NCI-H526 treated with DMSO at 0.1 percent for 48 hours (cell line): Measurements from ENCODE around the gene RHOD.

Experiments used
- DNase-seq: peaks from one replicate; lab custom pipeline; 2025; lab: John Stamatoyannopoulos, UW

RHOD gene, protein sequence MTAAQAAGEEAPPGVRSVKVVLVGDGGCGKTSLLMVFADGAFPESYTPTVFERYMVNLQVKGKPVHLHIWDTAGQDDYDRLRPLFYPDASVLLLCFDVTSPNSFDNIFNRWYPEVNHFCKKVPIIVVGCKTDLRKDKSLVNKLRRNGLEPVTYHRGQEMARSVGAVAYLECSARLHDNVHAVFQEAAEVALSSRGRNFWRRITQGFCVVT

DNA sequence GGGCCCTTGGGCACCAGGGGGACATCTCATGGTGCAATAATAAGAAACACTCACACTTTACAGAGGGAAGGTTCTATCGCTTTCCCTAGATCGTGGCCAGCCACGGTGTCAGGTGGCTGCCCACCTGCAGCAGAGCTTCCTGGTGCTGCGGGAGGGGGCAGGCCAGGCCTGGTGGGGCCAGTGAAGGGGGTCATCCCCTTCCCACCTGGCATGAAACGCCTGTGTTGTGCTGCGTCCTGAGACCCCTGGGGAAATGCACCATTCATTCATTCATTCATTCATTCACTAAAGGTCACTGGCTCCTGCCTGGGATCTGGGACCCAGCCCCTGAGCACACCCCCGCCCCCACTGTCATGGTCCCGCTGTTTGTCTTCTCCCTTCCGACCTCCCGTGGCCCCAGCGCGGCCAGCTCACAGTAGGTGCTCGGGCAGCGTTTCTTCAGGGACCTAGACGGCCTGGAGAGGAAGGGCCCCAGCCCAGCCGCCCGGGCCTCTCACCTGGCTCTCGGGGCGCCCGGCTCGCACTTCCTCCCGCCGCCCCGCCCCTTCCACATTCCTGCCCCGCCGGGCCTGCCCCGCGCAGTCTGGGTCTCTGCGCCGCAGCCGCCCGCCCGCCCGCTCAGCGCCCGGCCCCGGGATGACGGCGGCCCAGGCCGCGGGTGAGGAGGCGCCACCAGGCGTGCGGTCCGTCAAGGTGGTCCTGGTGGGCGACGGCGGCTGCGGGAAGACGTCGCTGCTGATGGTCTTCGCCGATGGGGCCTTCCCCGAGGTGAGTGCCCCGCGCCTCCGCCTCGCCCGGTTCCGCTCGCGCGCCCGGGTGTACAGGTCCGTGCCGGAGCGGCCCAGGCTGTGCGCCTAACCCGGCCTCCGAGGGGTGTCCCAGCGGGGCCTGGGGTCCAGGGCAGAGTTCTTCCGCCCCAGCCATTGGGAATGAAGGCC is at the start of gene RHOD:
TSS of gene RHOD (plus strand) at position 581 of the 938 bp plus-strand sequence. CDS start at position 637, 56 bp downstream.
- peak; percentile 11 for DNase-seq

DNA sequence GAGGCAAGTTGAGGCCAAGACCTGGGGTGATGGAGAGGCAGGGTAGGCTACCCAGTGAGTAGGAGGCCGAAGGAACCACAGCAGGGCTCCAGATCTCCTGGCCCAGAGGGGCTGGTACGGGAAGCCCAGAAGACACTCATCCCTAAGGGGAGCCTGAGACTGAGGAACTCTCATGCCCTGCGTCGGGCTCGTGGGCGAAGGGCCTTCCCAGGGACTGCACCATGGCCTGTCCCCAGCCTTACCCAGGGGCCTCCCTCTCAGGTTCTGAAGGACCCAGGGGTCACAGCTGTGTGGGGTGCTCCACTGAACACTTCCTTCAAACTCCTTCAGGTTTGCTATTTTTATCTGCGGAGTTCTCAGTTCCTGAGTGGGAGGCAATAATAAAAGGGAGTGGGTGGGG is 49.5 kb upstream of the RHOD start:
- no peak for DNase-seq

DNA sequence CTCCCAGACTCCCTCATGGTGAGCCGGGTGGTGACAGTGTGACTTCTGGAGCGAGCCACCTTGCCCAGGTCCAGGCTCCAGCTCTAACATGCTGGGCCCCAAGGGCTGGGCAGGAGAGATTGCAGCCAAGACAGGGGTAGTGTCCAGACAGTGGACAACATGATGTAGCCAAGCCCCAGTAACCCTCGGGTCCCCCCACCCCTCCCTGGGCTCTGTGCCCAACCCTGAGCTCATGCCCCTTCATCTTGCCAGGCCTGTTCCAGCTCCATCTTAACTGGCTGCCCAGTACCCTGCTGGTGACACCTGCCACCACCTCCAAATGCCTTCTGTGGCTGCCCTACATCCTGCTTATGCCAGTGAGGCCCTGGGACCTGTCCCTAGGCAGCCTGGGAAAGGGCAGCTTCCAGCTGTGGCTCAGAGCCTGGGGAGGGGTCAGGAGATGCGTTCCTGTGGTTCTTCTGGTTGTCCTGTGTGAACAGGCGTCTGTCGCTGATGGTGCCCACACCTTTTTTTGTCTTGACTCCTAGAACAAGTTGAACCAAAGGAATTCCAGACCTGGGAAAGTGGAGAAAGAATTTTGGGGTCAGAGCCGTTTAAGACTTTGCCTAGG is 46.2 kb upstream of the RHOD start:
- DNase-seq, result no peak

DNA sequence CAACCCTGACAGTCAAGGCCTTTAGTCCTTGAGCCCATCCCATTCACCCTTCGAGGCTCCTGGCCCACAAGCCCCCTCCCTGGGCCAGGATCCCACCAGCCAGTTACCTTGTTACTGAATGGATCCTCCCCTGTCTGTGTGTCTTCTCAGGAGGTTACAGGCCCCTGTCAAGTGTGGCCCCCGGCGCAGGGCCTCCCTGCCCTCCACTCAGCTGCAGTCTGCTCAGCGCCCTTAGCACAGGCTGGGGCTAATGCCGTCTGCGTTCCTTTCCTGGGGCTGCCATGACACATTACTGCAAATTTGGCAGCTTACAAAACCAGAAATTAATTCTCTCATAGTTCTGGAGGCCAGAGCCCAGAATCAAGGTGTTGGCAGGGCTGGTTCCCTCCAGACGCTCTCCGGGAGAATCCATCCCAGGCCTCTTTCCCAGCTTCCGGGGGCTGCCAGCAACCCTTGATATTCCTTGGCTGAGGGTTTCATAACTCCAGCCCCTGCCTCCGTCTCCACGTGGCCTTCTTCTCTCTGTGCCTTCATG is 43.1 kb upstream of the RHOD start:
- no peak for DNase-seq

DNA sequence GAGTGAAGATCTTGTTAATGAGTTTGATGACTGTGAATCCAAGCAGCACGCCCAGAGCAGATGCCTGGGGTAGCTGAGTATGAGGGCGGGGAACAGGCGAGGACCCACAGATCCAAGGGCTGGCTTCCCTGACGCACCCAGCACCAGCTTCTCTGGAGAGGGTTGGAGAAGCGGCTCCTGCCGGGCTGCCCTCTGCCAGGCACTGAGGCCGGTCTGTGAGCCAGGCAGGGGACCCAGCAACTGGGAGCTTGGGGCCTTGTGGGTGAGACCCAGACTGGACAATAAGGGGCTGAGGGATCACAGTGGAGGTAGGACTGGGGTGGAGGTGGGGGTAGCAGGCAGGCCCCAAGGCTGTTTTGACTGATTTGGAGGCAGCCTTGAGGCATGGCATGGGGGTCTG is 42.3 kb upstream of the RHOD start:
- no peak for DNase-seq

DNA sequence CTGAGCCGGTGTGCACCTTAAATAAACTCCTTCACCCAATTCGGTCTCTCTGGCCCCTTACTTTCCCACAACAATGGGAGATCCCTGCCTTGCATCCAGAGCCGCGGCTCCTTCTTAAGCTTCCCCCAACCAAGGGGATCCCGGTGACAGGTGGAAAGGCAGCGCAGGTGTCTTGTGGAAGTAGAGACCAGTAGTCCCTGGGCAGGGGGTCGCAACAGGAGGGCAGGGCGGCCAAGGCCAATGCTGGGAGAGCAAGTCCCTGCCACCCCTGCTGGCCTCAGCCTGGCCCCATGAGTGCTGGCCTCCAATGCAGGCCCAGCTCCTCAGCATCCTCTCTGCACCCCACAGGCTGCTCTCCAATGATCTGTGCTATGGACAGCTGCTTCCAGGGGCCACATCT is 41.6 kb upstream of the RHOD start:
- no peak for DNase-seq

DNA sequence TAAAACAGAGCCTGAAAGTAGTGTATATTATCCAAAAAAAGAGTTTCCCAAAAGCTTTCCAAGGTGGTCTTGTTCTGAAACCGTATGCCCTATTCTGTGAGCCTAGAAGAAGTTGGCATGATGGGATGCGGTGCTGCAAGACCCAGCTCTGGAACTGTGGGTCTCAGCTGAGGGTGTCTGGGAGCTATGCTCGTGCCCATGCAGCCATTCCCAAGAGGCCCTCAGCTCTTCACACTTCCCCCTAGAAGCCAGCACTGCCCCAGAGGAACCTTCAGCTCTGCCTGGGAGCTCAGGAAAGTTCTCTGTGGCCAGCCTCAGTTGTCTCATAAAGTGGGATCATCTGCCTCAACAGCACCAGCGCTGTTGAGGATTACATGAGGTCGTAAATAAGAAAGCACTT is 40.1 kb upstream of the RHOD start:
- DNase-seq, result no peak

DNA sequence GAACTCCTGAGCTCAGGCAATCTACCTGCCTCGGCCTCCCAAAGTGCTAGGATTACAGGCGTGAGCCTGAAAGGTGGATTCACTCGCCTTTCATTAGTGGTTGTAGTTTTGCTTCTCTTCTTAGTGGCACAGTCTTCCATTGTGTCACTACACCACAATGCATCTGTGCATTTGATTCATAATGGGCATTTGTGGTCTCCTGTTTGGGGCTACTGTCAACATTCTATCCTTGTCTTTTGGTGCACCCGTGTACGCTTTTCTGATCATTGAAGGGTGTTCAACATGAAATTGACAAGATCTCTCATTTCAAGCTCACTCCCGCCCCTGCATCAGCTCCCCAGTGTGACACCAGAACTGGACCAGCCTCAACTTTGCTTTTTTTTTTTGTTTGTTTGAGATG is 35.7 kb upstream of the RHOD start:
- DNase-seq, result no peak

DNA sequence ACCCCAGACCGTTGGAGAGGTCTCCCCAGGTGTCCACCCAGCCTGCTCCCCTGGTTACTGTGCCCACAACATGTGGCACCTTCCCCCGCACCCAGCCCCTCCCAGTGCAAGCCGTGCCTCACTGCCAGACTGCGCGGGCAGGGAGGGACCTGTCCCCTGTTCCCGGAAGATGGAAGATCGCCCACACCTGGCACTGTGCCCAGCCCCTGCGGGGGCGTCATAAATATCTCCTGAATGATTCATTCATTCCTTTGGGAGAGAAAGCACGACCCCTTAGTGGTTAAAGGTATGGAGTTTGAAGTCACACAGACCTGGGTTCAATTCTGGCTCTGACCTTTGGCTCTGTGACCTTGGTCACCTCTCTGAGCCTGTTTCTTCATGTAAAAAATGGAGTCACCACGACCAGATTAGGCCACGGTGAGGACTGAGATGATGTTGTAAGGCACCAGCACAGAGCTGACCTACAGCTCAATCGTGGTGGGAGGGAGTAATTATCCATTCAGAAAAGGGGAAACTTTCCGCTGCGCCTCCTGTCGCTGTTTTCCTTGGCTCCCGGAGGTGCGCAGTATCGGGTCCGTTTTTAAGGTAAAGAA is 34.2 kb upstream of the RHOD start:
- DNase-seq, result no peak

DNA sequence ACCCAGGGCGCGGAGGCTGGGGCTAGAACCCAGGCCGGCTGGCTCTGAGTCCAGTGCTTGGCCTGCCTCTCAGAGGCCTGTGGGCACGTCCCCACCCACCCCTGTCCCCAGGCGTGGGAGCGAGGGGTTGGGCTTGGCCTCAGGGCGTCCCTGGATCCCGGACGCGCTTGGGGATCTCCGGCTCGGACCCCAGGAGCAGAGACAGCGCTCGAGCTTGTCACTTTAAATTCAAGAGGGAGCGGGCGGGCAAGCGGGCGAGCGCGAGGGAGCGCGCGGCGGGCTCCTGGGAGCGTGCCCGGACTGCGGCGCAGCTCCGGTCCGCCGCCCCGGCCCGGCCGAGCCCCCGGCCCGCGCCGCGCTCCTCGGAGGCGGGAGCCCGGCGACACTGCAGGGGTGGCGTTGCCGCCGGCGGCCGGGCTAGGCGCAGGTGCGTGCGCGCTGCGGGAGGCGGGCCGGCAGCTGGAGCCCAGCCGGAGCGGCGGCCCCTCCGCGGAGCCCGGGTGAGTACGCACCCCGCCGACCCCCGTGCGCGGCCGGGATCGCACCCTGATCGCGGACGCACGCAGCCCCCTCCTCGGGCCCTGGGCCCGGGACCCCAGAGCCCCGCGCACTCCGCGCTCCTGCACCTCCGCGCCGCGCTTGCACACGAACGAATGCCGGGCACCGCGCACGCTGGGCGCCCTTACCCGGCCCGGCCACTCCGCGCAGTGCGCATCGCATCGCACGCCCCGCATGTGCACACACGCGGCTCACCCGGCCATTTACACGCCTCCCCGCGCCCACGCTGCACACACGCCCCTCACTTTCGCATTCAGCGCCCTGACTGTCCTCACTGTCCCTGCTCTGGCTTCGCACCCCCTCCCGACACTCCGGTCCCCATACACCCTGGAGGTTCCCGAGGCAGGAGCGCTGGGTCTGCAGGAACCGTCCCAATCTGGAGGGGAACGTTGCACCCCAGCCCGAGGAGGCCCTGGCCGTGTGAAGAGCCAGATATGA is 33.4 kb upstream of the RHOD start, which contains the start of gene SYT12:
TSS of gene SYT12 (plus strand) at position 174 of the 996 bp plus-strand sequence. CDS start 7,011 bp downstream, outside the sequence.
- no peak for DNase-seq

DNA sequence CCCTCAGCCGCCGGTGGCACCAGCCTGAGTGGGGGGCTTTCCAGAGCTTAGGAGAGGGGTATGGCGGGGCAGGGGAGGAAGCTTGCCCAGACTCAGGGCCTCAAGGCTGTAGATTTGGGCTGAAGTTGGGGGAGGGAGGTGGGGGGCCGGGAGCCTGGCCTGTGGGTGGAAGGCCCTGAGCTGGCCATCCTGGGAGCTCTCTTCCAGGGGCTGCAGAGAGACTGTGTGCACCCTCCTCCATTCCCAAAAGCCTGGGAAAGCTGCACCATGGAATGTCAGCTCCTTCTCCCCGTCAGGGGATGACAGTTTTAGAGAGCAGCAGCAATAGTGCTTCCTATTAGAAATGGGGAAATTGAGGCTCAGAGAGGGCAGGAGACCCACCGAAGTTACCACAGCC is 32.7 kb upstream of the RHOD start:
- no peak for DNase-seq

DNA sequence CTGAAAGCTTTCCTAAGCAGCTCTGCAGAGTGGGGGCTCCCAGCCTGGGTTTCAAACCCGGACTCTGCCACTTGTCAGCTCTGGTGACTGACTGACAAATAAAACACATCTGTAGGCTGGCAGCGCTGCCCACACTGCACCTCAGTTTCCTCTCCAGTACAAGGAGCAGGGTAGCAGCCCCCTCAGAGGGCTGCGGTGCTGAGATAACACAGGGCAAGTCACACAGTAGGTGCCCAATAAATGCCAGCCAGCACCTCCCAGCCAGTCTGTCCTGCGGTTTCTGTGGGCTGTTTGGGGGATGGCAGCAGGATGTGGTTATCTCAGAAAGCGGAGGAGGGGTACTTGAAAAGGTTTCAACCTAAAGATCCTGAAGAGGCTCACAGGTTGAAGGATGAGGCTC is 32.2 kb upstream of the RHOD start:
- no peak for DNase-seq

DNA sequence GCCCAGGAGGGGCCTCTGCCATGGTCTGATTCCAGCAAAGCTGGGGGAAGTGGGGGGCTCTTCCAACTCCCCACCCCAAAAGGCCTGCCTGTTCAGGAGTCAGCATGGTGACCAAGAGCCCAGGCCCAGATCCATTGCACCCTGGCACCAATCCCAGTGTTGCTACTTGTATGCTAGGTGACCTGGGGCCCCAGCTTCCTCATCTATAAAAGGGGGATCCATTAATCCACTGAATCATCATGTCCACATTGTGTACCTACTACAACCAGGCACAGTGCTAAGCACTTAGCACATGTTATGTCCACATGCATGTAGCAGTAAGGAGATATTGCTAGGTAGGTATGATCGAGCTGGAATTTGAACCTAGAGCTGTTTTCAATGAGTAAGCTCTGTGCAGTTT is 31.7 kb upstream of the RHOD start:
- DNase-seq, result no peak

DNA sequence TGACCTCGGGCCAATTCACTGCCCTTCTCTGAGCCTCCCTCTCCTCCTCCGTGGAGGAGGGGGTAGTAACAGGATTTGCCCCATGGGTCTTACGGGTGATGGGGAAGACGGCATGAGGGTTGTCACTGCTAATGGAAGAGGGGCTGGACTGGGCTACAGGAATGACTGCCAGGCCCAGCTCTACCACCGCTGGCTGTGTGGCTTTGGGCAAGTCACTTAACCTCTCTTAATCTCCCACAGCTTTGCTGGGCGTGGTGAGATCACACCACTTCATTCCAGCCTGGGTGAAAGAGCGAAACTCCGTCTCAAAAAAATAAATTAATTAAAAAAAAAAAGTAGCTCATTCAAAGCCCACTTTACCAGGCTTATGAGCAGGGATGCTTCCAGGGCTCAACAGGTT is 30.9 kb upstream of the RHOD start:
- DNase-seq, result no peak

DNA sequence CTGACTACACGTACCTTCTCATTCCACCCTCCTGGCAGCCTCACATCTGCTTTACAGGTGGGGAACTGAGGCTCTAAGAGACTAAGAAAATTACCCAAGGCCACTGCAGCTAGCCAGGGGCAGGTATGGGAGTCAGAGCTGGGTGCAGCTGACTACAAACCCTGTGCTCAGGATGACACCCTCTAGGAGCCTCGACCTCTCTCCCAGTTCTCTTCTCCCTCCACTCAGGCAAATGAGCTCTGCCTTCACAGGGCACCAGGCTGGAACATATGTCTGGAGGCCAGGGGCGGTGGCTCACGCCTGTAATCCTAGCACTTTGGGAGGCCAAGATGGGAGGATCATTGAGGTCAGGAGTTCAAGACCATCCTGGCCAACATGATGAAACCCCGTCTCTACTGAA is 29.7 kb upstream of the RHOD start:
- no peak for DNase-seq

DNA sequence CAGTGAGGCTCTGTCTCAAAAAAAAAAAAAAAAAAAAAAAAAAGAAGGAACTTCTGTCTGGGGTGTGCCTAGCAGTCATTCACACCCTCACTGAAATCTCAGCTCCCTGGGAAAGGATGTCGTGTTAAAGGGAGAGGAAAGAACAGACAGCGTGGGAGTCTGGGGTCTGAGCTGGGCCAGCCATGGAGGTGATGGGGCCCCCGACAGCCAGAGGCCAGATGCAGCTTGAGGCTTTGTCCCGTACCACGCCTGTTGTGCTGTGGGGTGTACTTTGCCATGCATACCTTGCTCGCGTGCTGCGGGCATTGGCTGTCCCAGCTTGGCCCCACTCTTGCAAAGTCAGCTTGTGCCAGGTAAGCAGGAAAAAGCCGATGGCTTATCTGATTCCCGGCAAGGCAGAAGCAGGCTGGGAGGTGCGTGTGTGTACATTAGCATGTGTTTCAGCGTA is 29.1 kb upstream of the RHOD start:
- DNase-seq, result peak; percentile 85

DNA sequence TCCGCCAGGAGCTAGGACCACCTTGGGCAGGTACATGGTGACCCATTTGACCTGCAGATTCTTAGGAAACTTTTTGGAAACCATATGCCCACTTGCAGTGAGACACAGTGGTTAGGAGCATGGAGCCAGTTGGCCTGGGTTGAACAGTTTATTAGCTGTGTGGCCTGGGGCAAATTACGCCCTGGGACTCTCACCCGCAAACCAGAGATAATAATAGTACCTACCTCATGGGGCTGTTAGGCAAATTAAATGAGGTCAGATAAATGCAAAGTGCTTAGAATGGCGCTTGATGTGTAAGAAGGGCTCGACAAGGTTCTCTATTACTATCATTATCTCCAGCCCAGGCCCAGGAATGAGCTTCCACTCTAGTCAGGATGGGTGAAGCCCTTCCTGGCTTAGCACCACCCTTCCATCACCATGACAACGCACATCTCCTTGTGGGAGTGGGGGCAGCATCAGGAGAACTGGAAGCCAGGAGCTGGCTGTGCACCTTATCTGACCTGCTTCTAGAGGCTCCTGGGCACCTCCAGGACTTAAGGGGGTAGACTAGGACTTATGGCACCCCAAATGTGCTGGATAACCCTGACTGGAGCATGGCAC is 28.6 kb upstream of the RHOD start:
- DNase-seq, result peak; percentile 94

DNA sequence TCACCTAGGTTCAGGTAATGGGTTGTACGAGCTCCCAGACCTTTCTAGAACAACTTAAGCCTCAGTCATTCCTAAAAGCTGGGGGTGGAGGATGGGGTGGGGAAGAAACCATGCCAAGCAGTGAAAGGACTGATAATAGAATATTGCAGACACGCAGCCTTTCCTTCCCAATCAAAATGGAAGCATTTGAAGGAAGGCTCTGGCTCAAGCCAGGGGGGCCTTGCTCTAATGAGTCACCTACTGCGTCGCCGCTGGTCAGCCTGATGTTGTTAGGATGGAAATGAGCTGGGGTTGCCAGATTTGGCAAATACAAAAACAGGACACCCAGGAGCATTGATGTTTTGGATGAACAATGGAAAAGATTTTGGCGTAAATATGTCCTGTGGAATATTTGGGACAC is 27.5 kb upstream of the RHOD start:
- DNase-seq, result no peak

DNA sequence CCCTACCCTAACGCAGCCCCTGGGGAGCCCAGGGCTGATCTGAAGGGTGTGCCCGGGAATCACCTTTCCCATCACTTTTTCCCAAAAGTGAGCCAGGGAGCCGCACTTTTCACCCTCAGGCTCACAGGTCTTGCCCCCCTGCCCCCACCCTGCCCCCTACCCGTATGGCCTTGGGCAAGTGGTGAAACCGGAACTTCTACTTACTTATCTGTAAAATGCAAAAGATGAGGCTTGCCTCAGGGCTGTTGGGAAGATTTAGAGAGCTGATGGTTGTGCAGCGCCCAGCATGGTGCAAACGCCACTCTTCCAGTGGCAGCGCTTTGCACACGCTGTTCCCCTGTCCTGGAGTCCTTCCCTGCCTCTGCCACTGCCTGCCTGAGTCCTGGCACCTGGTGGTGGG is 25.7 kb upstream of the RHOD start:
- peak; percentile 66 for DNase-seq

DNA sequence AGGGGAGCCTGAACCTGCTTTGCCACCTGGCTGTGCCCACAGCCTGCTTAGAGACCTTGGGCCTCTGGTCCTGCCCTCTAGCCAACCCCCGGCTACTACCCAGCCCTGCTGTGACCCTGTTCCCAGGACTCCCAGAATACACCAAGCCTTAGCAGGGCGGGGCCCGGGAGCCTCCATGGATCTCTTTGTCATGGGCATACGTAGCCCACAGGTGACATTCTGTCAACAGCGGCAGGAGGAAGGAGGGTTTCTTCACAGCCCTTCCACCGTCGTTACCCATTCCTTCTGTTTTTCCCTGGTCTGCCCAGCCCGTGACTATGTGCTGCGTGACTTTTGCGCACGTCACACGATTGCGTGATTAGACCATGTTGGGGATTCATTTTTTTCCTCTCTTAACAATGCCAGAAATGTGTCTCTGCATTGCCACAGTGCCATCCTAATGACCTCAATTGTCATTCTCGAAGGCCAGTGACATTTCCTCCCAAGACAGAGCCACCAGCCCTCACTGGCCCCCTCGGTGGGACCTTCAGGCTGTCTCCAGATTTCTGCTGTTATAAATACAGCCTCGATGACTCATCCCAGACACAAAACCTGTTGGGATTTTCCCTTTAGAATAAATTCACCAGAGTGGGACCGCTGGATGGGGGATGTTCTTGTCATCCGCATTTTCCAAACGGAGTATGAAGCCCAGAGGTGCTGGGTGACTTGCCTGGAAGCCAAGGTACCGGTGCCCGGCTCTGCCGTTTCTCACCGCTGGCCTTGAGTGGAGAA is 24.7 kb upstream of the RHOD start:
- DNase-seq, result no peak
